Adipose tissue (tissue), 3 donors: ENCODE data around the gene IL11RA. TPM values are rescaled to one million over a fixed set of nuclear protein-coding genes. Genes with fewer than 3 reads are reported as not detected.
"Not testable (repeated sequence)": the region's sequence is repeated elsewhere in the genome, so short reads cannot be mapped to it uniquely, and the experiment has no call there.

ENCODE experiments used
- H3K27ac ChIP-seq: one replicate; pipeline ENCODE4 v1.5.1; 2013; ENCODE audit warnings: low read depth, low read length
- WGBS, 3 donors: extraction: QIAGEN DNeasy Blood & Tissue Kit; methylation state at CpG; one replicate each; pipeline ENCODE4 v1.1.7; 2013; 5-methylcytosine and 5-hydroxymethylcytosine counted together
- polyA plus RNA-seq, 3 donors: library from polyadenylated mRNA; stranded (reverse); fragments of 200-250 nt; gene quantifications; one replicate each; pipeline ENCODE4 v1.2.3, GENCODE V29; 2013
- donor health status: healthy with polysubstance abuse.
- donor health status: Bipolar disorder and iron deficiency.
- donor health status: healthy.

The IL11RA gene
- polyA plus RNA-seq, 3 donors = 5.3 to 43.3 (median 14.2) TPM

GRCh38 chr9:34627716-34628655 is 24.0 kb upstream of the IL11RA start:
- no peak overlapping the region for H3K27ac ChIP-seq
- WGBS, 3 donors = 35 to 41% (median 37%) methylated on average over 20 of the region's 20 CpGs

GRCh38 chr9:34628656-34629490 is 23.1 kb upstream of the IL11RA start, which contains the start of gene ARID3C:
Gene ARID3C, minus strand, starts transcription at chr9:34629066. Its CDS starts 1,052 bp downstream, at chr9:34628014.
- whole genome bisulfite sequencing, 3 donors = 1 to 2% (median 2%) methylated on average over 56 to 64 of the region's 69 CpGs
- no peak within 1 kb of the TSS for H3K27ac ChIP-seq

DNA sequence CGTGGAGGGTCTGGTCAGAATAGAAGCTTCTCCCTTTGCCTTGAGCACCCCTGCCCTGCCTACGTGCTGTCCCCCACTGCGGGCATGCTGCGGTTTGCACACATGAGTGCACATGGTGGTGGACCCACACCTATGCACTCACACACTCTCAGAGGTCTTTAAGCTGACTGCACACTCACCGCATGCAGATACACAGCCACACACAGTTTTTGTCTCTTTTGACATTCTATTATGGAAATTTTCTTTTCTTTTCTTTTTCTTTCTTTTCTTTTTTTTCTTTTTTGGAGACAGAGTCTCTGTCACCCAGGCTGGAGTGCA is 22.5 kb upstream of the IL11RA start:
- H3K27ac ChIP-seq = no peak overlapping the region
- WGBS, 3 donors = 24 to 33% (median 30%) methylated on average over 5 of the region's 5 CpGs

GRCh38 chr9:34630402-34631154 is 21.4 kb upstream of the IL11RA start:
- 26 to 36% (median 30%) methylated on average over 5 of the region's 5 CpGs for WGBS, 3 donors

GRCh38 chr9:34633166-34633565 is 18.8 kb upstream of the IL11RA start:
- H3K27ac ChIP-seq = no peak overlapping the region
- WGBS, 3 donors = 55 to 69% (median 60%) methylated on average over 5 of the region's 5 CpGs

More at GRCh38 chr9:34630402-34631154, 21.4 kb upstream of the IL11RA start:
- H3K27ac ChIP-seq = no peak overlapping the region

- no peak overlapping the region for H3K27ac ChIP-seq
- 13 to 24% (median 23%) methylated on average over 3 of the region's 3 CpGs for WGBS, 3 donors
These were observed 18.0 kb upstream of the IL11RA start for GRCh38 chr9:34633851-34634550.

GRCh38 chr9:34634551-34635248 is 17.3 kb upstream of the IL11RA start:
- no peak overlapping the region for H3K27ac ChIP-seq
- 68 to 85% (median 71%) methylated on average over 3 of the region's 3 CpGs for WGBS, 3 donors

DNA sequence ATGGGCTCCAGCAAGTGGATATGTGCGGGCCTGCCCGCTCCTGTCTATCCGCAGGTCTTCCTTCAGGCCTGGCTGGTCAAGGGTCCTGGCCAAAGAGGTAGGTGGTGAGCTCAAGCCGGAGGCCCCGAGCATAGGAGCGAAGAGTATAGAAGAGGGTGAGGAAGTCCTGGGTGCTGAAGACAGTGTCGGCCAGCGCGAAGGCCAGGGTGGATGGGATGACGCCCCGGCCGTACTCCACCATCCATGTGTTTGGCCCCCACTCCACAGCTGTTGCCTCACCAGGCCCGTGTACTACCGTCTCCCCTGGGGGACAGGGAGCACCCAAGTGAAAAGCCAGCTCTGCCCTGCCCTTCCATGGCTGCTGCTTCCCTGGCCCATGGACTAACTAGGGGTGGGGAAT is 16.4 kb upstream of the IL11RA start:
- H3K27ac ChIP-seq = no peak overlapping the region
- WGBS, 3 donors = 87 to 94% (median 93%) methylated on average over 14 of the region's 14 CpGs

- 9 to 10% (median 9%) methylated on average over 23 of the region's 23 CpGs for WGBS, 3 donors
- H3K27ac ChIP-seq = no peak overlapping the region
These were observed 15.1 kb upstream of the IL11RA start for GRCh38 chr9:34636791-34637355.

GRCh38 chr9:34637356-34638137 is 14.4 kb upstream of the IL11RA start, which contains the start of gene SIGMAR1:
Gene SIGMAR1, minus strand, starts transcription at chr9:34637787. Its CDS starts 90 bp downstream, at chr9:34637697.
- no peak within 1 kb of the TSS for H3K27ac ChIP-seq
- 0 to 1% (median 0%) methylated on average over 61 to 74 of the region's 74 CpGs for WGBS, 3 donors

- no peak overlapping the region for H3K27ac ChIP-seq
- WGBS, 3 donors = 17 to 31% (median 30%) methylated on average over 7 of the region's 7 CpGs
These were observed 13.9 kb upstream of the IL11RA start for GRCh38 chr9:34638138-34638445.

DNA sequence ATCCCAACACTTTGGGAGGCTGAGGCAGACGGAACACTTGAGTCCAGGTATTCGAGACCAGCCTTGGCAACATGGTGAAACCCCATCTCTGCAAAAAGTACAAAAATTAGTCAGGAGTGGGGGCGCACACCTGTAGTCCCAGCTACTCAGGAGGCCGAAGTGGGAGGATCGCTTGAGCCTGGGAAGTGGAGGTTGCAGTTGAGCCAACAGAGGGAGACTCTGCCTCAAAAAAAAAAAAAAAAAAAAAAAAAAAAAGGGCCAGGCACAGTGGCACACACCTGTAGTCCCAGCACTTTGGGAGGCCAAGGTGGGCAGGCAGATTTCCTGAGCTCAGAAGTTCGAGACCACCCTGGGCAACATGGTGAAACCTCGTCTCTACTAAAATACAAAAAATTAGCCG is 12.7 kb upstream of the IL11RA start:
- 84 to 92% (median 91%) methylated on average over 8 of the region's 8 CpGs for WGBS, 3 donors
- H3K27ac ChIP-seq = not testable (repeated sequence)

GRCh38 chr9:34642679-34643078 is 9.3 kb upstream of the IL11RA start:
- H3K27ac ChIP-seq = no peak overlapping the region
- 96 to 100% (median 97%) methylated on average over 1 of the region's 1 CpG for WGBS, 3 donors

- no peak overlapping the region for H3K27ac ChIP-seq
These were observed 7.1 kb upstream of the IL11RA start for GRCh38 chr9:34644766-34645314.

DNA sequence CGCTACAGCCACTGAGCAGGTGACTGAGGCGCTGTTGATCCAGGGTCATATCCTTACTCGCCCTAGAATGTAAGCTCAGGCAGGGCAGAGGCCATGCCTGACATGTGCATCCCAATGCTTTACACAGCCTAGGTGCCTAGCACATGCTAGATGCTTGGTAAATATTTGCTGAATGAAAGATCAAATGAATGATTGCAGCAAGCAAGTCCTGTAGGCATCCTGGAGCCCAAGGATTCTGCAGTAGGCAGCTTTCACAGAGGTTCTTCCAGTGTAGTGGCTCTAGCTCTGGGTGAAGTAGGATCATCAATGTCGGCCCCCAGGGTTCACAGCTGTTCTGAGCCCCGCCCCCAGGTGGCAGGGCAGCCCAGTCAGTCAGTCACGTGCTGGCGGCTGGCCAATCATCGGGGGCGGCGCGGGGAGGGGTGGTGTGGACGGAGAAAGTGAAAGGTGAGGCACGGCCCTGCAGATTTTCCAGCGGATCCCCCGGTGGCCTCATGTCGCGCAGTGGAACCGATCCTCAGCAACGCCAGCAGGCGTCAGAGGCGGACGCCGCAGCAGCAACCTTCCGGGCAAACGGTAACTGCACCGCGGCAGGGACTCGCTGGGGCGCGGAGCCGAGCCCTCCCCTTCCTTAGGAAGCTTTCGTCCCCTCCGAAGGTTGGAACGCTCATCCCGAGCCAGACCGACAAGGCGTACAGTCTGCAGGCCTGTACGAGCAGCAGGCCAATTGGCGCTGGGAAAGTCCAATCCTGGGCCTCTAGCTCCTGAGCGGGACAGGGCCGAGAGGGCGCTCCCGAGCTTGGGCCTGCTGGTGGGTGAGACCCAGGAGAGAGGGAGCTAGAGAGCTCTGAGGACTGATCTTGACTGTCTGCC is 5.5 kb upstream of the IL11RA start, which contains the start of gene GALT:
Gene GALT (plus strand): TSS at position 465 of the 873 bp plus-strand sequence. CDS start 30 bp downstream, at position 495.
- 4 to 6% (median 5%) methylated on average over 43 of the region's 43 CpGs for WGBS, 3 donors
- H3K27ac ChIP-seq = no peak within 1 kb of the TSS
